Gastrocnemius medialis (tissue), 4 donors: ENCODE measurements around the gene OGFR.

Experiments used
- POLR2A ChIP-seq, 2 donors: fragments of 450-650 bp; IDR thresholded peaks; one replicate each; pipeline ENCODE4 v1.6.1; 2017; ENCODE audit warnings: antibody characterized with exemption in 2 of 2, mild to moderate bottlenecking in 2 of 2, moderate library complexity in 2 of 2
- TF ChIP-seq, protein P1 (sequence below), 5 experiments: fragments of 450-650 bp in 3 of 5; fragments of 200-600 bp in 2 of 5; sonication (generic) in 2 of 5; IDR thresholded peaks in 4 of 5; conservative IDR thresholded peaks in 1 of 5; 1 replicate in 4 of 5; 2 replicates in 1 of 5; pipeline ENCODE4 v1.5.1; 2016 to 2019; ENCODE audit warnings: antibody characterized with exemption in 5 of 5, mild to moderate bottlenecking in 3 of 5, moderate library complexity in 3 of 5

DNA sequence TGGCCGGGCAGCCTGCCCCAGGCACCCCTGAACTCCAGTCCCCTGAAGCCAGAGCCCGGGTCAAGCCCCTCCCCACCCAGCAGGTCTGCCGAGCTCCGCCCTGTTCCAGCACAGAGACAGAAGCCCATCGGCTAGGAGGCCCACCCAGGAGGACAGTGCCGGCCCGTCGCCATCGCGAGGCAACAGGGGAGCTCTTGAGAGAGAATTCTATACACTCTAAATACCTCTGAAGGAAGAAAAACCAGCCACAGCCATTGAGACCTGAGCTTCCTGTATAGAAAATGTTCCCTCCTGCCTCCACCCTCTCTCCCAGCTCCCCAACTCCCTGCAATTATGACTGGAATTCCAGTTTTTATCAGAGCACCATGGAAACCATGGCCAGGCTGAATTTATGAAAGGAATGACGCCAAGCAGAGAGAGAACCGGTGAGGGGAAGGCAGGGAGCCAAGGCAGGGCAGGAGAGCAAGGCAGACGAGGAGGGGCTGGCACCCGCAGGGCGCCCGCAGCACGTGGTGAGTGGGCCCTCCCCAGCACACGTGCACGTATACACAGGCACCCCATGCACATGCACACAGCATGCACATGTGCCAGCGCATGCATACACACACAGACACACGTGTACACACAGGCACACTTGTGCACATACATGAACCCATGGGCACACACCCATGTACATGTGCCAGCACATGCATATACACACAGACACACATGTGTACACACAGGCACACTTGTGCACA, 35.9 kb upstream of the OGFR start:
- TF ChIP-seq, protein P1, sequence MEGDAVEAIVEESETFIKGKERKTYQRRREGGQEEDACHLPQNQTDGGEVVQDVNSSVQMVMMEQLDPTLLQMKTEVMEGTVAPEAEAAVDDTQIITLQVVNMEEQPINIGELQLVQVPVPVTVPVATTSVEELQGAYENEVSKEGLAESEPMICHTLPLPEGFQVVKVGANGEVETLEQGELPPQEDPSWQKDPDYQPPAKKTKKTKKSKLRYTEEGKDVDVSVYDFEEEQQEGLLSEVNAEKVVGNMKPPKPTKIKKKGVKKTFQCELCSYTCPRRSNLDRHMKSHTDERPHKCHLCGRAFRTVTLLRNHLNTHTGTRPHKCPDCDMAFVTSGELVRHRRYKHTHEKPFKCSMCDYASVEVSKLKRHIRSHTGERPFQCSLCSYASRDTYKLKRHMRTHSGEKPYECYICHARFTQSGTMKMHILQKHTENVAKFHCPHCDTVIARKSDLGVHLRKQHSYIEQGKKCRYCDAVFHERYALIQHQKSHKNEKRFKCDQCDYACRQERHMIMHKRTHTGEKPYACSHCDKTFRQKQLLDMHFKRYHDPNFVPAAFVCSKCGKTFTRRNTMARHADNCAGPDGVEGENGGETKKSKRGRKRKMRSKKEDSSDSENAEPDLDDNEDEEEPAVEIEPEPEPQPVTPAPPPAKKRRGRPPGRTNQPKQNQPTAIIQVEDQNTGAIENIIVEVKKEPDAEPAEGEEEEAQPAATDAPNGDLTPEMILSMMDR (IDR thresholded peaks at IDR 0.05 in 4 of 5, conservative IDR thresholded peaks at IDR 0.05 in 1 of 5) = no peak
- TF ChIP-seq POLR2A (IDR thresholded peaks at IDR 0.05) = no peak
